ENCODE data around the gene WWOX.

The WWOX gene

DNA sequence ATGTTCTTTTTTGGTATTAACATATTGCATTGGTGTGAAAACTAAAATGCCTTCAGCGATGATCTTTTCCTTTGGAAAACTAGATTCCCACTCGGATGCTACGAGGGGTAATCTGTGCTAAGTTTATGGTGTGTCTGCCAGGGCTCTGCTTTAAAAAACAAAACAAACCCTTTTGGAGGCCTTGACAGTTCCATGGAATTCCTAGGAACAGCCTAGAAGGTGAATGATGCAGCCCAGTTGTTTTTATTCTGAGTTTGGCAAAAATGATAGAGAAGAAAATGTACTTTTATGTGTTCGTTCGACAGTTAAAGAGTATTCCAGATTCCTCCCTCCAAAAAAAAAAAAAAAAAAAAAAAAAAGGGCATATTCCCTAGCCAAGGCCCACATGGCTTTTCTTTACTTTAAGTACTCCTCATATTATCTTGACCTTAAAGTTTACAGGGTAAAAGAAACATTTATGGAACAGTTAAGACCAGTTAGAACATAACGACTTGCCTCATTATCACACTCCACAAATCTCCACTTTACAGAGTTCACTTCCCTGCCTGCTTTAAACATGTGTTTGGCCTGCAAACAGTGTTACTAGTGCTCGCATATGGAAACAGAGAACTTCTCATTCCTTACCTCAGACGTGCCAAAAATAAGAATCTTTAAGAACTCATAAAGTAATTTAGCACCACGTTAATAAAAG is 159.1 kb downstream of the WWOX start:
- TF ChIP-seq JUND (IDR thresholded peaks at IDR 0.05; ENCODE audit: low read depth): no peak
- in situ Hi-C loops (cut with HindIII; ENCODE audit: low pct_unique_long_range_greater_than_20kb, low sequenced_read_pairs): no loop called here
- DNase-seq (ENCODE audit: low read depth in 1 of 2, low spot score in 1 of 2): peak in 1 of 2 experiments; percentile 34

DNA sequence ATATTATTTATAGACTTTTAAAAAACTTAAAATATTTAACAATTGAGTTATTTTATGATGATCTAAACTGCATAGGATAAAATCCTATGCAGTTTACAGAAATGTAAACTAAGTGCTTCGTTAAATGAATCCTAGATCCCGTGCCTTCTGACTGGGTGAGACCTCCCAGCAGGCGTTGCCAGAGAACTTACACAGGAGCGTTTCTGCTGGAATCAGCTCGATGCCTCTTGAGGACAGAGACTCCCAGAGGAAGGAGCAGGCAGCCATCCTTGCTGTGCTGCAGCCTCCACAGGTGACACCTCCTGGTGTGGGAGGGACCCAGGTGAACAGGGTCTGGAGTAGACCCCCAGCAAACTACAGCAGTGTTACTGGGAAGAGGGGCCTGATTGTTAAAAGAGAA is 160.4 kb downstream of the WWOX start:
- DNase-seq (ENCODE audit: low read depth in 1 of 2, low spot score in 1 of 2): peak in 1 of 2 experiments; percentile 36
- TF ChIP-seq JUND (IDR thresholded peaks at IDR 0.05; ENCODE audit: low read depth): no peak
- in situ Hi-C loops (cut with HindIII; ENCODE audit: low pct_unique_long_range_greater_than_20kb, low sequenced_read_pairs): no loop called here

DNA sequence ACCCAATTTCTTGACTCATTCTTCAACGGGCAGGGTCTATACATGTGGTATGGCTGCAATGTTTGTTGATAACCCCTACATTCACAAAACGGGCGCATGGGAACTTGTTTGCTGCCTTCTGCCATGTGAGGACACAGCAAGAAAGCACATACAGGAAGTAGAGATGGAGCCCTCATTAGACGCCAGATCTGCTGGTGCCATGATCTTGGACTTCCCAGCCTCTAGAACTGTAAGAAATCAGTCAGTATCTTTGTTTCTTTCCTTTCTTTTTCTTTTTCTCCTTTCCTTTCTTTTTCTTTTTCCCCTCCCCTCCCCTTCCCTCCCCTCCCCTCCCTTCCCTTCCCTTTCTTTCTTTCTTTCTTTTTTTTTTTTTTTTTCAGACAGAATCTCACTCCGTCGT is 165.2 kb downstream of the WWOX start:
- no peak for DNase-seq (ENCODE audit: low read depth in 1 of 2, low spot score in 1 of 2)
- no peak for TF ChIP-seq JUND (IDR thresholded peaks at IDR 0.05; ENCODE audit: low read depth)
- in situ Hi-C loops (cut with HindIII; ENCODE audit: low pct_unique_long_range_greater_than_20kb, low sequenced_read_pairs): no loop called here

DNA sequence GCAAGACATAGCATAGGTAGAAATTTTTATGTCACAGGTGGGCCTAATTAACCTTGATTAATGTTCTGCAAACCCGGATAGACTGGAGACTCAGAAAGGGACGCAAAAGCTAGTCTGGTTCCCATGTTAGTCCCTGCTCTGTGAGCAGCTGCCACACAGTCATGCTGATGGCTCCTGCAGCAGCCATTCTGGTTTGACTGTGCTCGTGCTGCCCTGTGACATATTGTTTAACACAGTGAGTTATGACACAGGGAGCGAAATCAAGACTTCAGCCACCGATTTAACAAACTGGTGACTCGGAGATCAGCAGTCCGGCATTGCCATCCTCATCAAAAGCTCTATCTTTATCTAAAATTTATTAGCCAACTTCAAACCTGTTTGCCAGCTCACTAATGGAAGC is 169.8 kb downstream of the WWOX start:
- no peak for DNase-seq (ENCODE audit: low read depth in 1 of 2, low spot score in 1 of 2)
- no peak for TF ChIP-seq JUND (IDR thresholded peaks at IDR 0.05; ENCODE audit: low read depth)
- in situ Hi-C loops (cut with HindIII; ENCODE audit: low pct_unique_long_range_greater_than_20kb, low sequenced_read_pairs): no loop called here

DNA sequence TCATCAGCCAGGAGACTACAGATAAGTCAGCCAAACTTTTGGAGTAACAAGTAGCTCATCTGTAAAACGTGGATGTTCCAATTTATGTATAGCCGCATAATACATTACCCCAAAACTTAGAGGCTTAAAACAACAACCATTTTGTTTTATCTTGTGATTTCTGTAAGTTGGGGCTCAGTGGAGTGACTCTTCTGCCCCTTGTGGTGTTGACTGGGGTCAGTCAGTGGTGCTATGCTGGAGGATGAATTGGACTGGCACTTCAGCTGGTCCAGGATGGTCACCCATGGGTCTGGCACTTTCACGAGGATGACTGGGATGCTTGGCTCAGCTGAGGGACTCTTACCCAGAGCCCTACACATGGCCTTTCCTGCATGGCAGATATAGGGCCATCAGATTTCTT is 172.5 kb downstream of the WWOX start:
- TF ChIP-seq JUND (IDR thresholded peaks at IDR 0.05; ENCODE audit: low read depth): no peak
- in situ Hi-C loops (cut with HindIII; ENCODE audit: low pct_unique_long_range_greater_than_20kb, low sequenced_read_pairs): no loop called here

DNA sequence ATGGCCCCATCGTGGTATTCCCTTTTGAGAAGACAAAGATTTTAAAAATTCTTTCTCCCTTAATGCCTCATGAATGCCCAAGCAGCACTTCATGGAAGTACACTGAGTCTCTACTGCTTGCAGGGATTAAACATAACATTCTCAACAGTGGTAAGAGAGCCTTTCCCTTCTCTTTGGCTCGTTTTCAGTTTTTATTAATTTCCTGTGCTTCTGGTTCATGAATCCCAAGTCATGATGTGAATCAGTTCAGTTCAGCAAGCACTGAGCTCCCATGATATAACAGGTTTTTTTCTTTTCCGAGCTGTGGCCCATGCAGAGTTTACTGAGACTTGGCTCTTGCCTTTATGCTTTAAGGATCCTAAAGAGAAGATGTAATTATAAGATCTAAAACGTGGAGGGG is 175.3 kb downstream of the WWOX start:
- DNase-seq (ENCODE audit: low read depth in 1 of 2, low spot score in 1 of 2): no peak
- TF ChIP-seq JUND (IDR thresholded peaks at IDR 0.05; ENCODE audit: low read depth): no peak
- in situ Hi-C loops (cut with HindIII; ENCODE audit: low pct_unique_long_range_greater_than_20kb, low sequenced_read_pairs): no loop called here

More for the DNA sequence above, 172.5 kb downstream of the WWOX start:
- DNase-seq (ENCODE audit: low read depth in 1 of 2, low spot score in 1 of 2): no peak

DNA sequence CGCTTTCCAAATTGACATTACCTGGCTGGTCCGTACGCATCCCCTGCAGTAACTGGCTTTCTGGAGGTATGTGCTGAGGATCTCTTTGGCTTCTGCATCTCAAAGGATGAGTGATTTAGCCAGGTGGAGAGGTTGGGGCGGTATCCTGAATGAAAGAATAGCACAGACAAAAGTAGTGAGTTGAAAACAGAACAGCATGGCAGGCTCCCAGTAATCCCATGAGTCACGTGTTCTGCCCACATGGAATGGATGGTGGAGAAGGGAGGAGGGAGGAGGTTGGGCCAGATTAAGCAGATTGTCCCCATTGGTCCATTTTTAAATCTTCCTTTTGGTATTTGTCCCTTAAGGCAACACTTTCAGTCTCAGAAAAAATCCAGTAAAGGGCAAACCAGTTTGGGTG is 176.0 kb downstream of the WWOX start:
- in situ Hi-C loops (cut with HindIII; ENCODE audit: low pct_unique_long_range_greater_than_20kb, low sequenced_read_pairs): no loop called here
- no peak for DNase-seq (ENCODE audit: low read depth in 1 of 2, low spot score in 1 of 2)
- TF ChIP-seq JUND (IDR thresholded peaks at IDR 0.05; ENCODE audit: low read depth): no peak

DNA sequence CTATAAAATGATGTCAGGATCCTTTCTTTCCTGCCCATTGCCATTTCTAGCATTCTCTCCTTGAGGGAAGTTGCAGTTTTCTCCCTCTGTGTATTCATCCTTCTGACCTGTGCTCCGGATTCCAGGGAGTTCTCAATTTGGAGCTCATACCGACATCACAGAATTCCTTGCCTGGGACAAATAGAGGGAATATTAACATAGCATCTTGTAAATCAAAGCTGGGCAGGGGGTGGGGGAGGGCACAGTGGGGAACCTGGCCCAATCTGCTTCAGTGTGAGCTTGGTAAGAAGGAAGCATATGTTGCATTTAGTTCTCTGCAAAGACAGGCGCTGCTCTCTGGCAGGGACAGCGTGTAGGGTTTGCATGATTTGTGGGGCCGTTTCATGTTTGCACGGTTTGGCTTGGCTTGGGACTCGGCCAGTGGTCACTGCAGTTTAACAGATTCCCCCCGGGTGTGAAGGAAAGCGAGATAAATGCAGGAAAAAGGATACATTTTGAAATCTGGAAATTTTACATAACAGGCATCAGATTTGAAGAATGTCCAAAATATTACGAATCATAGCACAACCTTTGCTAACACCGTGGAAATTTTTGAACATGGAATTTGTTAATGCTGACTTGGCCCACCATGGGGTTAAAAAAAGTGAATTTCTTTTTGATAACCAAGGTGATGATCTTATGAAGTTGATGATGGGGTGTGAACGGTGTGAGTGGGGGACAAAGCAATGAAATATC is 178.0 kb downstream of the WWOX start:
- in situ Hi-C loops (cut with HindIII; ENCODE audit: low pct_unique_long_range_greater_than_20kb, low sequenced_read_pairs): no loop called here
- no peak for DNase-seq (ENCODE audit: low read depth in 1 of 2, low spot score in 1 of 2)
- no peak for TF ChIP-seq JUND (IDR thresholded peaks at IDR 0.05; ENCODE audit: low read depth)

DNA sequence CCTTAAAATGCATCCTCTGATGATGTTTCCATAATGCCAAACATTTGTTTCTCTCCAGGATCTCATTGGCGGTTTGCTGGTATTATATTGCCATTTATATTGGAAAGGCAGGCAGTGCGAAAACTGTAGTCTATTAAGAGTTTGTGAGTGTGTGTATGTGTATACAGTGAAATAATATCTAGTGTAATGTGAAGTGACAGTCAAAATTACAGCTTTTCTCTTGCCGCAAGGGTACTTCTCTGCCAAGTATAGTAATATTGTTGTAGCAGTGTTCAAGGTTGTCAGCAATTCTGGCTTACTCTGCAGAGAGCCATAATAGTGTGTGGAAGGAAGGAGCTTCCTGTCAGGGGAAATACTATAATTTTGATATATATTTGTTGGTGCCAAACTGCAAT is 178.6 kb downstream of the WWOX start:
- TF ChIP-seq JUND (IDR thresholded peaks at IDR 0.05; ENCODE audit: low read depth): no peak
- in situ Hi-C loops (cut with HindIII; ENCODE audit: low pct_unique_long_range_greater_than_20kb, low sequenced_read_pairs): no loop called here
- no peak for DNase-seq (ENCODE audit: low read depth in 1 of 2, low spot score in 1 of 2)

DNA sequence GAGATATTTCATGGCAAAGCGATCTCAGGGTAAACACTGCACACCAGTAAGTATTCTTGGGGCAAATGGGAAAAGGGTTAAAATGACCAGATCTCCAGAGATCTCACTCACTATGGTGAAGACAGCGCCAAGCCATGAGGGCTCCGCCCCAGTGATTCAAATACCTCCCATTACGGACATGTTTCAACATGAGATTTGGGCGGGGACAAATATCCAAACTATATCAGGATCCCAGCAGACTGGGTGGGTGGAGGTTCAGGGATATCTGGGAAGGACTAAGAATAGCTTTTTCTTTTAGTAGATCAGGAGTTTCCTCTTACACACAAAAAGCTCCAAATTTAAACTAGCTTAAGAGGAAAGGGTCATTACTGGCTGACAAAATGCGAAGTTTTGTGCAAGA is 181.7 kb downstream of the WWOX start:
- TF ChIP-seq JUND (IDR thresholded peaks at IDR 0.05; ENCODE audit: low read depth): no peak
- in situ Hi-C loops (cut with HindIII; ENCODE audit: low pct_unique_long_range_greater_than_20kb, low sequenced_read_pairs): no loop called here
- DNase-seq (ENCODE audit: low read depth in 1 of 2, low spot score in 1 of 2): no peak

DNA sequence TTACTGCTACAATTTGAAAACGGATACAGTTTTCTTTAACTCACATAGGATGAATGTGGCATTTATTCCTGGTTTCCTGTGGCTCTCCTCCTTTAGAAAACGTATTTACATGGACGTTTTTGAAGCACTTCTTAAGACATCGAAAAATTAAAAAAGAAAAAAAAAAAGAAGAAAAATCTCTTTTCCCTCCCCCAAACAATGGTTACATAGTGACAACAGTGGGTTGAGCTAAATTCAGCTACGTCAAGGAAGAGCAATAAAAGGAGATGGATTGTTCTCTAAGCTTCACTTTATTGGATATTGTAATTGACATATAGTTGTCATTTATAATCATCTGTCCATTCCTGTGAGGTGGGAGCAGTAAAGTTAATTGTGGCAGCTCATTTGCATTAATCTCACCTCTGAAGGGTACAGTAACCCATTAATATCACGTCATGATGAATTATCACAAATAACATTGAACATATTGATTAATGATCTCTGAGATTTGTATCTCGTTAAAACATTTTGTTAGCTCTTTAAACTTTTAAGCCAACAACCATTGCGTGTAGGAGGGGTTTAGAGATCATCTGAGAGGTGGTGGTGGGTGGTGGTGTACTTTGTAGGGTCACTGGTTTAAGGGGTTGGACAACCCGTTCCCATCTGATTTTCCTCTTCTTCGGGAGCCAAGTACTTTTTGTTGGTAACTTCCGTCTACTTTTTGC is 184.2 kb downstream of the WWOX start:
- DNase-seq (ENCODE audit: low read depth in 1 of 2, low spot score in 1 of 2): no peak
- in situ Hi-C loops (cut with HindIII; ENCODE audit: low pct_unique_long_range_greater_than_20kb, low sequenced_read_pairs): no loop called here
- TF ChIP-seq JUND (IDR thresholded peaks at IDR 0.05; ENCODE audit: low read depth): no peak

DNA sequence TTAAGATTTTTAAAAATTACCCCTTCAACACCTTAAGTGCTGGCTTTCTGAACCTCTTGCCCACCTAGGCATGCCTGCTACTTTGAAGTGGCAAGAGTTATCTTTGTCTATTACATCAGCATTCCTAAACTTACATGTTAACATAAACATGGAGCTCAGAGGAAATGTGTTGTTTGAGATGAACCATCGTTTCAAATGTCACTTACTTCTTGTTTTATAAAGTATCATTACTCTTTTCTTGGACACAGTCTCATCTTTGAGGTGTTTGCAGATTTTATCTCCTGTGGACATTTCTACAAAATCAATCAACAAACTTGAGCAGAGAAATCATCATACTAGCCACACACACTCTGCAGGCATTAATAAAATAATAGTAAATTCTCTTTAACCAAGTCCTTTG is 184.9 kb downstream of the WWOX start:
- TF ChIP-seq JUND (IDR thresholded peaks at IDR 0.05; ENCODE audit: low read depth): no peak
- no peak for DNase-seq (ENCODE audit: low read depth in 1 of 2, low spot score in 1 of 2)
- in situ Hi-C loops (cut with HindIII; ENCODE audit: low pct_unique_long_range_greater_than_20kb, low sequenced_read_pairs): no loop called here

DNA sequence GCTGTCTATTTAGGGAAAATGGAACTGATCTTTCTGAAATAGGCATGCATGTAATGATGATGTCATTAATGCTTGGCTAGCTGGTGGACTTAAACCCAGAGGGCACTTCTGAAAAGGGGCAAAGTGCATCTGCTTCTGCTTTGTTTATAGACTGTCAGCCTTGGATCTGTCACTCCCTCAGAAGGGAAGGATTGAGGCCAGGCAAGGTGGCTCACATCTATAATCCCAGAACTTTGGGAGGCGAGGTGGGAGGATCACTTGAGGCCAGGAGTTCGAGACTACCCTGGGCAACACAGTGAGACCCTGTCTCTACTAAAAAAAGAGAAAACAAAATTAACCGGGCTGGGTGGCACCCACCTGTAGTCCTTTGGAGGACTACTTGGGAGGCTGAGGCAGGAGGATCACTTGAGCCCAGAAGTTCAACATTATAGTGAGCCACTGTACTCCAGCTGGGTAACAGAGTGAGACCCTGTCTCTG is 185.5 kb downstream of the WWOX start:
- in situ Hi-C loops (cut with HindIII; ENCODE audit: low pct_unique_long_range_greater_than_20kb, low sequenced_read_pairs): no loop called here
- TF ChIP-seq JUND (IDR thresholded peaks at IDR 0.05; ENCODE audit: low read depth): no peak

More for the DNA sequence above, 185.5 kb downstream of the WWOX start:
- DNase-seq (ENCODE audit: low read depth in 1 of 2, low spot score in 1 of 2): no peak
